Midbrain (tissue), 1 donor: ENCODE measurements around the gene MRPL9.
"Not testable (repeated sequence)": the region's sequence is repeated elsewhere in the genome, so short reads cannot be mapped to it uniquely, and the experiment has no call there.

Experiments
- DNase-seq: peaks from one replicate; lab custom pipeline; 2025; lab: John Stamatoyannopoulos, UW

MRPL9 gene

GRCh38 chr1:151783796-151784195 is 20.5 kb upstream of the MRPL9 start:
- no peak for DNase-seq

DNA sequence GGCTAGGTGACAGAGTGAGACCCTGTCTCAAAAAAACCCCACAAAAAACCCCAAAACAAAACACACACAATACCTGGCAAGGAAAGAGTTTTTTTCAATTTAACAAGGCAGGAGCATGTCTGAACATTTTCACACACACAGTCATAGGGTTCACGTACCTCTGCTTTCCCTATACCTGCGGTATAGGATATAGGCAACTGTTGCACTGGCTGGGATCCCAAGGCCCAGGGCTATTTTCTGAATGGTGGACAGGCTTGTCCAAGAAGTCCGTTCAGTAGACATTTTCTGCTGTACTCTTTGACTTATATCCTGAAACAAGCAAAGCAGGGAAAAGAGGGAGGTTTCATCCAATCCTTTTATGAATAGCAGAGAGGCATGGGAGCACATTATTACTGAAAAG is 19.4 kb upstream of the MRPL9 start:
- no peak for DNase-seq

DNA sequence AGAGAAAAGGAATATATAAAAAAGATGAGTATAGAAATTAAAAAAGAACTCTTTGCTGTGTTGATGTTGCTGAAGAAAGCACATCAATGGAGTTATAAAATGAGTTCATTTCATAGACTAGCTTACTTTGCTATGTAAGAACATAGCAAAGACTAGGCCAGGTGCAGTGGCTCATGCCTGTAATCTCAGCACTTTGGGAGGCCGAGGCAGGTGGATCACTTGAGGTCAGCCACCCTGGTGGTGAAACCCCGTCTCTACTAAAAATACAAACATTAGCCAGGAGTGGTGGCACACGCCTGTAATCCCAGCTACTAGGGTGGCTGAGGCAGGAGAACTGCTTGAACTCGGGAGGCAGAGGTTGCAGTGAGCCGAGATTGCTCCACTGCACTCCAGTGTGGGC is 18.7 kb upstream of the MRPL9 start:
- DNase-seq: not testable (repeated sequence)

DNA sequence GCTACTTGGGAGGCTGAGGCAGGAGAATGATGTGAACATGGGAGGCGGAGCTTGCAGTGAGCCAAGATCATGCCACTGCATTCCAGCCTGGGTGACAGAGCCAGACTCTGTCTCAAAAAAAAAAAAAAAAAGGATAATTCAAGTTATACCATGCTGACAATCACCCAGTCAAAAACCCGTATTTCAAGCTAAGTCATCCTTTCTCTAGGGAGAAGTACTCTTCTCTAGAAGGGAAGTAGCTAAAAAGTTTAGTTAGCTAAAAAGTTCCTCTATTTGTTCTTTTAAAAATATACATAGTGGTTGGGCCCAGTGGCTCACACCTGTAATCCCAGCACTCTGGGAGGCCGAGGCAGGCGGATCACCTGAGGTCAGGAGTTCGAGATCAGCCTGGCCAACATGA is 17.4 kb upstream of the MRPL9 start:
- not testable (repeated sequence) for DNase-seq

DNA sequence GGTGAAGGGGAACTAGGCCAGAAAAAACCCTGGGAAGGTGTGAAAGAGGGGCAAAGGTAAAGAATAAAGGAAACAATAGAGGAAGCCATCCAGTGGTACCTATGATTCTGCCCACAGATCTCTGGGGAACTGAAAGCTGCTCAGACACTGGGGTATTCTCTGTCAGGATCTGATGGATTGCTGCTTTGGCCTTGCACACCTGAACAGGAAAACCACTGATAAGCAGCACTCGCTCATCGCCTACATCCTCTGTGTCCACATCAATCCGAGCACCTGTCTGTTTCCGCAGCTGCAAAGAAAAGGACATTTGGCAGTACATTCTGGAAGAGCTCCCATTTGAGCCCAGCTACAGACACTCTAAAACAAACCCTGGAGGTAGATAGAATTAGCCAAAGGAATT is 16.6 kb upstream of the MRPL9 start:
- DNase-seq: no peak

- no peak for DNase-seq
These were observed 14.0 kb upstream of the MRPL9 start for GRCh38 chr1:151777317-151777716.

GRCh38 chr1:151776665-151777062 is 13.4 kb upstream of the MRPL9 start:
- DNase-seq: no peak

GRCh38 chr1:151775894-151776664 is 12.8 kb upstream of the MRPL9 start:
- no peak for DNase-seq

DNA sequence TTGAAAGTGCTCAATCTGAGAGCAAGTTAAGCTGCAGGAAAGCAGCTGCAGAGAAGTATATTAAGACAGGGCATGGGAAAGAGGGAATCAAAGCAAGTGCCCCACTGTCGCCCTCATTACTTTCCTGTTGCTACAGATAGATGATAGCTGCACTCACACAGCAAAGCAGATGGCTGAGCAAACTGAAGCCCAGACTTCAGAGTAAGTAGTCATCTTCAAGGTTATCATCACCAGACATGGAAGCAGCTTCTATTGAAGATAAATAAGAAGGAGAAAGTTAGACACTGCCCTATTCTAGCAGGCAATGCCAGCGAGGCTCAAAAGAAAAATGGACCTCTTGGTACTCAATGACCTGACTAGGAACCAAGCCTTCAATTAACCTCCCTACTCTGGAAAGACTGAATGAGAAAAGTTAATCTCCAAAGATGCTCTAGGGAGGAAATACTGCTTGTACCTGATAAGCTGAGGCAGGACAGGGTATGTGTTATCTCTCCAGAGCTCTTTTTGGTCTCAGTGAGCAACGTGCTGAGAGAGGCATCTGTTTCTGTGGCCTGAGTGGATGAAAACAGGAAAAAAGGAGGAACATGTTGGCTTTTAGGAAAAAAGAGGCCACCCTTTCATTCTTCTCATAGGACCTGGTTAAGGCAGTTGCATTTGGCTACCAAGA is 11.1 kb upstream of the MRPL9 start:
- DNase-seq: no peak

DNA sequence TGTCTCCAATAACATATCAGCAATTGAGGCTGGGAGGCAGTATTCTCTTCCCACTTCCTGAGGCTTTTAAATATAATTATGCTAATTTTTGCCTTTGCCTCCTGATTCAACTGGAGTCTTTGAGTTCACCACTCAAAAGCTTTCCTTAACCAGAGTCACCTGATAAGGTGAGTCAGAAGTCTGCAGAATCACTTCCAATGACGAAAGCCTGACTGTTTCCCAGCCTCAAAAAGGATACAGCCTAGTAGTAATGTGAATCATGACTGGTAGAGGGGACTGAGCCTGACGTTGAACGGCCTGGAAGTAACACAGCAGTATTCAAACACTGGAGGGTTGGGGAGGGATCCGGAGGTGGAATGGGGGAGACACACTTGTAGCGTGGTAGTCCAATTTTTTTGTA is 10.4 kb upstream of the MRPL9 start:
- DNase-seq: no peak

DNA sequence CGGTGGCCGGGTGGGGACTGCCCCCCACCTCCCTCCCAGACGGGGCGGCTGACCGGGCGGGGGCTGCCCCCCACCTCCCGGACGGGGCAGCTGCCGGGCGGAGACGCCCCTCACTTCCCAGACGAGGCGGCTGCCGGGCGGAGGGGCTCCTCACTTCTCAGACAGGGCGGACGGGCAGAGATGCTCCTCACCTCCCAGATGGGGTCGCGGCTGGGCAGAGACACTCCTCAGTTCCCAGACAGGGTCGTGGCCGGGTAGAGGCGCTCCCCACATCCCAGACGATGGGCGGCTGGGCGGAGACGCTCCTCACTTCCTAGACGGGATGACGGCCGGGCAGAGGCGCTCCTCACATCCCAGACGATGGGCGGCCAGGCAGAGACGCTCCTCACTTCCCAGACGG is 6.0 kb upstream of the MRPL9 start:
- DNase-seq: not testable (repeated sequence)

DNA sequence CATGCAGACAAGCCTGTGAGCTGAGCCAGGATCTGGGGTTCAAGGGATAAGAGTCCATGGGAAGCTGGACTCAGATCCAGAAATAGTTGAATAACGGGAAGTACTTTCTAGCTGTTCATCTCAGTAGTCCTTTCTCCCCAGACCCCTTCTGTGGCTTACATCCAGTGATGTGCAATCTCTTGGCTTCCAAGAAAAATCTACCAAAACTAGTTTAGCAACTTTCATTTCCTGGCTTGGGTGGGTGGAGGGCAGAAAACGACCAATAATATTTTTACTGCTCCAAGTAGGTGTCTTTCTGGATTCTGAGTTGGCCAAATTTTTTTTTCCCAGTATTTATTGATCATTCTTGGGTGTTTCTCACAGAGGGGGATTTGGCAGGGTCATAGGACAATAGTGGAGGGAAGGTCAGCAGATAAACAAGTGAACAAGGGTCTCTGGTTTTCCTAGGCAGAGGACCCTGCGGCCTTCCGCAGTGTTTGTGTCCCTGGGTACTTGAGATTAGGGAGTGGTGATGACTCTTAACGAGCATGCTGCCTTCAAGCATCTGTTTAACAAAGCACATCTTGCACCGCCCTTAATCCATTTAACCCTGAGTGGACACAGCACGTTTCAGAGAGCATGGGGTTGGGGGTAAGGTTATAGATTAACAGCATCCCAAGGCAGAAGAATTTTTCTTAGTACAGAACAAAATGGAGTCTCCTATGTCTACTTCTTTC is 5.2 kb upstream of the MRPL9 start:
- not testable (repeated sequence) for DNase-seq

DNA sequence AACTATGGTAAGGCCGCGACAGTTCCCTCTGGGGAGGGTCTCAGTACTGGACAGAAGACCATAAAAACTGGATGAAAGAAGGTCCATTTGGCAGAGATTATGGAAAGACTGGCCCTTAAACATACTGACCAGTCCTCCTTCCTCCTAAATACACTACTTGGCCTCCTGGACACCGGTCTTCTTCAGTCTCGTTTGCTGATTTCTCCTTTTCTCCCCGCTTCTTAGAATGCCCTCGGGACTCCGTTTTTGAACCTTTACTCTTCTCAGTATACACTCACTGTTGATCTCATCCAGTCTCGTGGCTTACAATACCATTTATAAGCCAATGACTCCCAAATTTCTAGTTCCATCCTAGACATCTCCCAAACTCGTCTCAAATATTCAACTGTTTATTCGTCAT is 694 bp upstream of the MRPL9 start:
- DNase-seq: no peak

- DNase-seq: no peak
These were observed 2.5 kb downstream of the MRPL9 start for GRCh38 chr1:151760597-151761385.

GRCh38 chr1:151759241-151759640 is 4.1 kb downstream of the MRPL9 start:
- no peak for DNase-seq

DNA sequence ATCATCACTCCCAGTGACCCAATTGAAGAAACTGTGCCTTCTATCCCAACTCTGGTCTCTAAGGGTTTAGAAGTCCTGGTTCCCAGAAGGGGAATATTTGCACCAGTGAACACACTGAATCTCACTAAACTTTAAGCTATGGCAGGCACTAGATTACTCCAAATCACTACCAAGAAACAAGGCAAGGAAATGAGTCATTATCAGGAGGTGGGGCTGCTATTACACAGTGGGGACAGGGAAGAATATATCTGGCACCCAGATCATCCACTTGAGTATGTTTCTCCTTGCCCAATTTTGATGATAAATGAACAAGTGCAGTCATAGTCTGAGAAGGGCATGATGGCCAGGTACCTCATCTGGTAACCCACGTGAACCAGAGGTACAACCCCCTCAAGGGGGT is 7.0 kb downstream of the MRPL9 start:
- no peak for DNase-seq

- no peak for DNase-seq
These were observed 21.8 kb downstream of the MRPL9 start for GRCh38 chr1:151741516-151741915.

DNA sequence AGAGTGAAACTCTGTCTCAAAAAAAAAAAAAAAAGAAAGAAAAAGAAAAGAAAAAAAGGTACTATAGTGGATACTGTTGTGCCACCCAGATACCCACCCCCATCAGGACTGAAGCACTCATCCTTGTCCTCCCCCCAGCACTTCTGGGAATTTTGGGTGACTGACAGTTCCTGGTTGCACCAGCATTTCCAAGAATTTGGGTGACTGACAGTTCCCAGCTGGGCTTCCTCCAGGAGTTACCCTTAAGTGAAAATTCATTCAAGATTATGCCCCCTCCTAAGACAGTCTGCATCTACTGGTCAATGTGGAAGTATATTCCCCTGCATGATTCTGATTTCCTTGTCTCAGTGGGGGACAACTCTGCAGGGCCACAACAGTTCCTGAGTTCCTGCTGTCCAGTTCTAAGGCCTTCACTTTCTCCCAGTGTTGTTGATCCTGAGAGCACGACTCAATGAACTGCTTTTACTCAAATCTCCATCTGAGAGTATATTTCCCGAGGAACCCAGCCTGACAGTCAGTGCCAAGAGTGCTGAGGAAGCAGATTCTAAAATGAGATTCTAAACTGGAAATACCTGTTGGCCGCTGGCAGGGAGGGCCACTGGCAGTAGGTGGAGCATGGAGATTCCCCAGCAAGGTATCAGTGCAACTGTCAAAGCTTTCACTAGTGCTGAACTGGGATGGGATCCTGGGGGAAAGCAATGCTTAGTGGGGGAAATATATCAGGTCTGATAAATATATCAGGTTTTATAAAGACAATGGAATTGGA is 23.5 kb downstream of the MRPL9 start:
- no peak for DNase-seq

GRCh38 chr1:151737479-151737878 is 25.8 kb downstream of the MRPL9 start:
- DNase-seq: no peak

- DNase-seq: no peak
These were observed 26.3 kb downstream of the MRPL9 start for GRCh38 chr1:151737026-151737425.

GRCh38 chr1:151733995-151734394 is 29.3 kb downstream of the MRPL9 start:
- DNase-seq: not testable (repeated sequence)
